GM18951 (cell line): ENCODE results near the gene POLL.

Source experiments
- POLR2A ChIP-seq: IDR thresholded peaks from 4 replicates; pipeline ENCODE4 v1.6.1; 2011; ENCODE audit warnings: mild to moderate bottlenecking; ENCODE audit not compliant: insufficient read length, insufficient read depth; ENCODE audit errors: extremely low read depth
- in situ Hi-C: fragments of 300-500 bp; cut with MboI; formaldehyde crosslinking; loops from one replicate; pipeline ENCODE4 v1.12.0; 2022; ENCODE audit warnings: low sequenced_read_pairs, mixed read lengths, inconsistent platforms; ENCODE audit not compliant: unreplicated experiment

Gene POLL

DNA sequence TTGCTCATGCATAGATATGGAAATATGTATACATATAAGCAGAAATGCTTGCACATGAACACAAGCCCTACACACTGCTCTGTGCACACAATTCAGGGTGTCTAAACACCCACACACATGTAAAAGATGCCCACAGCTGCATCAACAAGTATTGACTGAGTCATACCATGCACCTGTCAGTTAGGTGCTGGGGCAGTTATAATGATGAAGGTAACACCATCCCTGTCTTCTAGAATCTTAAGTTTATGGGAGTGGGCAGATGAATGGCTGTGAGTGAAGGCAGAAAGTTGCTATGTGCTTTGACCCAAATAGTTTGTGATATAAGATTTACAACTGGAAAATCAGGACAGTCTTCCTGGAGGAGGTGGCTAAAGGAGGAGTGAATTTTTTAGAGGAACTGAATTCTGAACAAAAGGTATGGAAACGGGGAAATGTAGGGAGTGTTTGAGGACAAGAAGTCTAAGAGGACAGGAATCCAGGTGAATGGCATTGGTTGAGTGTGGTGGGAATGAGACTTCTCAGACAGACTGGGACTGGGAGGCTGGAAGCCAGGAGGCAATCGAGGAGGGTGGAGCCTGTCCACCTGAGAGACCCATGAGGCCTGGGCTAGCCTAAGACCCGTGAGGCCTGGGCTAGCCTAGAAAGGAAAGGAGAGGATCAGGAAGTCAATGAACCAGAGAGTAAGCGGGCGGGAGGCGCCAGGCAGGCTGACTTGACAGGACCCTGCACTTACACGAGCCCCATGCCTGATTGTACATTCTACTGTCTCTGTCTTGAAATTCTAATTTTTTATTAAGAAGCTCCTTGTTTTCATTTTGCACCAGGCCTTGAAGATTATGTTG lies 20.7 kb downstream of the POLL start:
- TF ChIP-seq POLR2A = no peak
- in situ Hi-C loops = loop anchor here (5.0 kb wide), 1 partner anchor 350 kb away; no protein-coding TSS in a partner anchor

DNA sequence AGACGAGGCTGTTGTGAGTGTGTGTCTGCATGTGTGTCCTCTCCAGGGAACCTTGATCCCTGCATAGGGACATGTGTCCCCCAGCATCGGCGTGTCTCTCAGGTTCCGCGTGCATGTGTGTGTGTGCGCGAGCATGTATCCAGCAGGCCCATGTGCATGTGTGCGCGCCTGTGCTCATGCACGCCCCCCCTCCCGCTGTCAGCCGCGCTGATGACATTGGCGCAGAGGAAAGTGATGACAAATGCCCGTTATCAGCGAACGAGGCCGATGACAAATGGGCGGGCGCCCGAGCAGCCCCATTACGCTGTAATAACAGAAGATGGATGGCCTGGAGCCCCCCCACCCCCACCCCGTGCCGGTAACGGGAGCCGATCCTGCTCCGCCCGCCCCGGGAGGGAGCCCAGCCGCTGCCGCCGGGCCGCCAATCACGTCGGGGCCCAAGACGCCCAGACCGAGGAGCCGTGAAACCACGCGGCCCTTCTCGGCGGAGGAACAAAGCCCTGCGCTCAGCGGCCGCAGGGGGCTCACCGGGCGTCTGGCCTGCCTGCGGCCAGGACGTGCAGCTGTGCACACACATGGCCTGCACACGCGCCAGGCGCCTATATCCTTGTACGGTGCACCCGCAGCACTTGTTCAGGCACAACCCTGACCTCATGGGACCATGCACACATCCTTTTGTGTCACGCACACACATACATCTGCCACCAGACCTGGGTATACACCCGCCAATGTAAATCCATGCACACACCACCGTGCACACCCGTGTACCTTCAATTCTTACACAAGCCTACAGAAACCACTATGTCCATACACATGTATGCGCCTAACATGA lies 21.5 kb downstream of the POLL start:
- TF ChIP-seq POLR2A = no peak
- in situ Hi-C loops = loop anchor here (5.0 kb wide), 1 partner anchor 349 kb away; no protein-coding TSS in a partner anchor

DNA sequence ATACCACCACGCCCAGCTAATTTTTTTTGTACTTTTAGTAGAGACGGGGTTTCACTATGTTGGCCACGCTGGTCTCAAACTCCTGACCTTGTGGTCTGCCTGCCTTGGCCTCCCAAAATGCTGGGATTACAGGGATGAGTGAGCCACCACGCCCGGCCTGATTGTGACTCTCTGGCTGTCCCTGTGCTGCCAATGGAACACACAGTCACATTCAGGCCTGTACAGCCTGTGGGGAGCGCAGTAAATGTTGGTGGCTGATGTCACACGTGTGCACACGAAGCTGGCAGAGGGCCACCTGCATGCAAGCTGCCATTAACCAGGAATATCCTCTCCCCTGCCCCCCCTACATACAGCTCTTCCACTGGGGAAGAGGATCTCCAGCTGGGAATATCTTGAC lies 22.1 kb downstream of the POLL start:
- no peak for TF ChIP-seq POLR2A
- in situ Hi-C loops = loop anchor here (5.0 kb wide), 1 partner anchor 349 kb away; no protein-coding TSS in a partner anchor

GRCh38 chr10:101565370-101565900 lies 22.6 kb downstream of the POLL start:
- no peak for TF ChIP-seq POLR2A
- in situ Hi-C loops = loop anchor here (5.0 kb wide), 1 partner anchor 348 kb away; no protein-coding TSS in a partner anchor

DNA sequence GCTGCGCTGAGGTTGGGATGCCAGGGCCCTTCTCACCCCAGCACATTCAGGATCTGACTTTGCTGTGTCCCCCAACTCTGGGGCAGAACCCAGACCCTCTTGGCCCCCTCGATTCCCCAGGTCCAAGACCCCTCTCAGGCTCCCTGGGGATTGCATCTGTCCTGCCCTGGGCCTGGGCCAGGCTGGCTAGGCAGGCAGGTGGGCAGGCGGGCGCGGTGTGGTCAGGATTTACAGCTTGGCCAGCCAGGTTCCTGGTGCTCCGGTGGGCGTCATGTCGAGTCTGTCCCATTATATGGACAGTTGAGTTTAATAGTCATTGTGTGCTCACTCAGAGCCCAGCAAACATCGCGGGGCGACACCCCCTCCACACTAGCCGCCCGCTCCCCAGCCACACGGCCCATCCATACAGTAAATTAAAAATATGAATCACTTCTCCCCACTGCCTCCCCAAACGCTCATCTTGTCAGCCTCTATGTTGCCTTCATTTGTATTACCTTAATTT lies 23.5 kb downstream of the POLL start:
- no peak for TF ChIP-seq POLR2A

DNA sequence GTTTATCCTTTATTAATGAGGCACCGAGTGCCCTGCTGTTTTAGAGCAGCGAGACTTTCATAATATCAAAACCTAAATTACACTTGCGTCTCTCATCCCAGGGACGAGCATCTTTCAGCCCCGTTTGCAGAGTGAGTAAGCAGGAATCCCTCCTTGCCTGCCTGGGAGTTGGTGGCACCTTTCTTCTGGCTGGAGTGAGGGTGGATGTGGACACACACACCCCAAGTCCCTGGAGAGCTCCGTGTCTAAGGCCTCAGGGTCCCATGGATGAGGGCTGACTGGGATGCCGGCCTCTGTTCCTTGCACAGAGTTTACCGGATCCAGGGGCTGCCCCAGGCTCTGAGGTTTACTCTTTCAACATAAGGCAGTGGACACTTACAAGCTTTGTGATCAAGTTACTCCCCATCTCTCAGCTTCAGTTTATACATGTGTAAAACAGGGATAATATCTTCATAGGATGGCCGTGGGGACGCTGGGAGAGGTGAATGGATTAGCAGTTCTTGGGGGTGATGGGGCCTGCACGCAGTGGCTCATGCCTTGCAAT lies 24.5 kb downstream of the POLL start:
- in situ Hi-C loops = no loop called here
- TF ChIP-seq POLR2A = no peak

More for the DNA sequence above, 23.5 kb downstream of the POLL start:
- in situ Hi-C loops = no loop called here

DNA sequence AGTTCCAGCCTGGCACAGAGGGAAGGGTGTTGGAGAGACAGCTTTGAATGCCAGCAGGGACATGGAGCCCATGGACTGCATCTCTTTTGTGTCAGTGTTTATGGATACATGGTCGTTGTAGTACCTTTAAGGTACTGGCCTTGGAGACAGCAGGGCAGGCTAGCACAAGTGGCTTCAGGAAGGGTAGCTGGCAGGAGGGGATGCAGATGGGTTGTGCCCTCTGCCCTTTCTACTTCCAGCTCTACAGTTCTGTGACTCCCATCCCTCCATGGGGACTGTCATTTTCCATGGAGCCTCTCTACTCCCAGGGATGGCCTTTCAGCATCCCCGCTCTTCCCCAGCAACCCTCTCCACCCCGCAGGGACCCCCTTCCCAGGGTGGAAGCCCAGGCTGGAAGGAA lies 25.1 kb downstream of the POLL start:
- in situ Hi-C loops = no loop called here
- TF ChIP-seq POLR2A = no peak

GRCh38 chr10:101562231-101562630 lies 25.8 kb downstream of the POLL start:
- in situ Hi-C loops = no loop called here
- TF ChIP-seq POLR2A = no peak

DNA sequence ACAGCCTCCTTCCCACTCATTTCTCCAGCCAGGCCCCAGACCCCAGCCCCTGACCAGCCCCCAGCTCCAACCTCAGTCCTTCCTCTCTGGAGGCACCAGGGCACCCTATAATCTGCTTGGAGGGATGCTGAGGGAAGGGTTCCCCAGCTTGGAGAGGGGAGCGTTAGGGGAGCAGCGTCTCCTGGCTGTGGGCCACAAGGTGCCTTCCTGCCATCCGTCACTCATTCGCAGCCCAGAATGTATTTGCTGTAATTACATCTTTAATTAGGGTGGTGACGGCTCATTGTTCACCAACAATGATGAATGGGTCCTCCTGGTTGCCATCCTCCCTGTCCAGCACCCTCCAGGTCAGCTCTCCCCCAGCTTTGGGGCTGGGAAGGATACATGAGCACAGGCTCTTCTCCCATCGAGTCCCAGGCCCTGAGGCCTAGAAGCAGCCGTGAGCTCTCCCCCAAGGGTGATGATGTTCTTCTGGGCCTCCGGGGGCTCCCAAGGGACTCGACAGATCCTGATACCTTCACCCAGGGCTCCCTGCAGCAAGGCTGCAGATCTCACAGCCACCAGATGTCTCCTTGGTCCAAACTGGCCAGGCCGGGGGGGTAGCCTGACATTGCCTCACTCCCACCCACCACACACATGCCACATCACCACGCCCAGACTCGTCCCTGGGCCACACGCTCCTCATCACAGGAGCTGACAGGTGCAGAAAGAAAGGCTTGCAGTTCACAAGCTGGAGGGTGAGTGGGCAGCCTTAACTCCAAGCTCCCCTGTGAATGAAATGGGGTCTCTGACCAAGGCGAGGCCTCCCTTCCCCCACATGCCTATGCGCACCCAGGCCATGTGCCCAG lies 26.8 kb downstream of the POLL start:
- in situ Hi-C loops = no loop called here
- TF ChIP-seq POLR2A = no peak

DNA sequence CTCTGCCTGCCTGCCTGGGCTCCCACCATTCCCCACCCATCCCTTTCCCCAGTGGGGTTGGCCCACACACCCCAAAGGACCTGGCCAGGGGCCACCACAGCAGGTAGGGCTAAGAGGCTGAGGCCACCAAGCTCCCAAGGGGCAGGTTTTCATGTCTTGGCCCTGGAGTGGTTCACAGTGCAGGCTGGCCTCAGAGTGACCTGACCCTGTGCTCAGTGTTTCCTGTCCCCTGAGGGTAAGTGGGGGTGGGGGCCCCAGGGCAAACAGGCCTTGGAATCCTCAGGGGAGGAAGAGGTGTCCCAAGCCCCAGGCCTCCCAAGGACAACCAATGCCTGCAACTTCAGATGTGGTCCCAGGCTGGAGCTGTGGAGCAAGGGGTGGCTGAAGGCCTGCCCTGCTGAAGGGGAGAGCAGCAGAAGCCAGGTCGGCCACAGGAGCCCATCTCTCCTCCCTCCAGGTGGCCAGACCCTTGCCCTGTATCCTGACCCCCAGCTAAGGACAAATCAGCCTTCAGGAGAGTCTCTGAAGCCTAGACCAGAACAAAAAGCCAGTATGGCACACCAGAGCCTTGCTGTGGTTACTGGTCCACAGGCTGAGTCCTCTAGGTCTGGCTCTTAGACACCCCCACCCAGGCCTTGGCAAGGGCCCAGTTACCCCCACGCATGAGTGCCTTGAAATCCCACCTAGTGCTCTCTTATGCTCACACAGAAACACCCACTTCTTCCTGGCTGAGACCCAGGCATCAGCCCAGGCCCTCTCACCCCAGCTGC lies 27.6 kb downstream of the POLL start:
- in situ Hi-C loops = no loop called here
- no peak for TF ChIP-seq POLR2A

DNA sequence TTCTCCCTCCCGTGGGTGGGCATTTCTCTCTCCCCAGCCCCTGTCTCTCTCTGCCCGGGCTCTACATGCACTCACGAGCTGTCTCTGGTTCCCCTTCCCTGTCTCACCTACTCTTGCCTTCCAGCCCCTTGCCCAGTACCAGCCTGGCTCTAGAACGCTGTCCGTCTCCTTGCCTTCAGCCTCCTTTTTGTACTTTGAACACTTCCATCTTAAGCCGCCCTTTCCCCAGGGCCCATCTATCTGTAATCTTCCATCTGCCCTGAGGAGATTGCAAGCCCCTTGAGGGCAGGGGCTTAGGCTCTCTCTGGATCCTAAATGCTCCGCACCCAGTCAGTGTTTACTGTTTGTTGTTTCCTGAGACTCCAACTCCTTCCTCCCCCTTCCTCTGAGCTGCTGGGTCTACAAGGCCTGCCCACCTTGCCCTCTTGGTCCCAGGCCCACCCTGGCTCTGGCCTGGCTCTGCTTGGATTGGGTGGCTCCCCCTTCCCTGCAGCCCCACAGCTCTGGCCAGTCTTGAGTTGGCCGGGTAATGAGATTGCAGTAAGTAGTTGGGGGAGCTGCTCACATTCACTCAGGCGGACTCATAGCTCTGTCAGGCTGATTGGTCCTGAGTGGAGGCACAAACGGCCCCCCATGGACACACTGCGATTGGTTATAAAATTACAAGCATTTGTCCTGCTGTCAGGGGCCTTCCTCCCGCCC lies 28.3 kb downstream of the POLL start:
- in situ Hi-C loops = no loop called here
- no peak for TF ChIP-seq POLR2A
